ENCODE data around the gene MALT1. TPM values are rescaled to one million over a fixed set of nuclear protein-coding genes. Genes with fewer than 3 reads are reported as not detected.
A peak's percentile ranks its signal among the peaks of the same experiment; 100 is the strongest.
"Not testable (repeated sequence)": the region's sequence is repeated elsewhere in the genome, so short reads cannot be mapped to it uniquely, and the experiment has no call there.

The MALT1 gene
- total RNA-seq, 4 donors from 2014 or later = 9.9 to 24.8 (median 12.9) TPM

DNA sequence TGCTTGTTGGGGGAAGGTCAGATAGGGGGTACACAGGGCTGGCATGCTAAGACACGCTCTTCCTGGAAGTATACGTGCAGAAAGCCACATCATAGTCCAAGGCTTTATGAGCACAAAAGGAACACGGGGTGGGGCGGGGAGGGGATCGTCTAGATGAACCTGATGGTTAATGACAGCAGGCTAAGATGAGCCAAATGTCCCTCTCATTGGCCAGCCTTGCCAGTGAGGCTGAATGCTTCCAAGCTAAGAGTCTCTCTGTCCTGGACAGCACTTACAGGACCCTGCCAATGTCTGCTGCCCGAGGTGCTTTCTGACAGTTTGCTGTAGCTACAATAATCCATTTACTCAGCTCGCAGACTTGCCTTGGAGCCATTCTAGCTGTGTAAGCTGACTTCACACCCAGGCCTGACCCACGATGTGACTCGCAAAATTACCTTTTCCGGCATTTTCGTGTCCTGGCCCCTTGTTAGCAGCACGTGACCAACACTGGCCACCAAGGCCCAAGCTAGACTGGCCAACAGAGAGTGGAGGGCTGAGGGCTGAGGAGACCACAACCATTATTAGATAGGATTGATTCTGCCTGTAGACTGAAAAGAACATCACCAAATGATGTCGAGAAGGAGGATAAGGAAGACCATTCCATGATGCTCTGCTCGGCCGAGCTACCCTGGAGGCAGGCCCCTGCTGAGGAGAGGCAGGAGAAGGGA is 84.2 kb downstream of the MALT1 start:
- H3K27ac ChIP-seq = peak overlapping the region; percentile 59 to 83 (median 70)
- in situ Hi-C loops (cut with MboI; ENCODE audit: low sequenced_read_pairs in 4 of 4) (no loop called here), intact Hi-C loops (cut with DNase I; ENCODE audit: low total_unique reads) (no loop called here)

DNA sequence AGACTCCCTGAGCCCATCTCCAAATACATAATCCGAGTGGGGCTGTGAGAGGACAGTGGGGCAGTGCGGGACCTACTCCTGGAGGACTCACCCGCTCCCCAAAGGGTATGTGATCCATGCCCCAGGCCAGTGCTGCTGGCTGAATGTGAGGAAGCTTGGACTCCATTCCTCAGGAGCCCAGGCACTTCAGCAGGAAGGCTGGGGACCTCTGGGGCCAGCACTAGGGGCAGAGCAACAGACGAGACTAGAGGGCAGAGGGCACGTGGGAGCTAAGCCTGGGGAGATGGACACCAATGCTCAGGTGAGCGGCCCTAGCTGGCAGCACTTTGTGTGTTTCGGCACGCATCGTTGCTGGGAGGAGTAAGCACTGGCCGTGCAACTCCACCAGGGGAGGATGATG is 84.9 kb downstream of the MALT1 start:
- Histone ChIP-seq H3K36me3 (no peaks in the 10 kb centered on the region), H3K27ac (peak overlapping the region; percentile 59 to 83 (median 70)), H3K9me3 (no peaks in the 10 kb centered on the region), H3K4me1 (peaks cover 27 to 29% of the 10 kb centered on the region in 2 donors), H3K27me3 (no peaks in the 10 kb centered on the region), H3K4me3 (no peak overlapping the region)
- in situ Hi-C loops (cut with MboI; ENCODE audit: low sequenced_read_pairs in 4 of 4) (no loop called here), intact Hi-C loops (cut with DNase I; ENCODE audit: low total_unique reads) (no loop called here)
- no peak for DNase-seq
- no peak for TF ChIP-seq POLR2A (IDR thresholded peaks at IDR 0.05)
- TF ChIP-seq, protein P1, sequence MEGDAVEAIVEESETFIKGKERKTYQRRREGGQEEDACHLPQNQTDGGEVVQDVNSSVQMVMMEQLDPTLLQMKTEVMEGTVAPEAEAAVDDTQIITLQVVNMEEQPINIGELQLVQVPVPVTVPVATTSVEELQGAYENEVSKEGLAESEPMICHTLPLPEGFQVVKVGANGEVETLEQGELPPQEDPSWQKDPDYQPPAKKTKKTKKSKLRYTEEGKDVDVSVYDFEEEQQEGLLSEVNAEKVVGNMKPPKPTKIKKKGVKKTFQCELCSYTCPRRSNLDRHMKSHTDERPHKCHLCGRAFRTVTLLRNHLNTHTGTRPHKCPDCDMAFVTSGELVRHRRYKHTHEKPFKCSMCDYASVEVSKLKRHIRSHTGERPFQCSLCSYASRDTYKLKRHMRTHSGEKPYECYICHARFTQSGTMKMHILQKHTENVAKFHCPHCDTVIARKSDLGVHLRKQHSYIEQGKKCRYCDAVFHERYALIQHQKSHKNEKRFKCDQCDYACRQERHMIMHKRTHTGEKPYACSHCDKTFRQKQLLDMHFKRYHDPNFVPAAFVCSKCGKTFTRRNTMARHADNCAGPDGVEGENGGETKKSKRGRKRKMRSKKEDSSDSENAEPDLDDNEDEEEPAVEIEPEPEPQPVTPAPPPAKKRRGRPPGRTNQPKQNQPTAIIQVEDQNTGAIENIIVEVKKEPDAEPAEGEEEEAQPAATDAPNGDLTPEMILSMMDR (IDR thresholded peaks at IDR 0.05 in 4 of 5, conservative IDR thresholded peaks at IDR 0.05 in 1 of 5) = no peak
- no peak for ATAC-seq

More for the DNA sequence above, 84.2 kb downstream of the MALT1 start:
- DNase-seq (peak; percentile 24 to 46), ATAC-seq (peak; percentile 55 to 57)
- H3K36me3 ChIP-seq = peaks cover 0 to 6% of the 10 kb centered on the region in 2 donors
- TF ChIP-seq POLR2A (IDR thresholded peaks at IDR 0.05) = no peak
- TF ChIP-seq, protein P1 (IDR thresholded peaks at IDR 0.05 in 4 of 5, conservative IDR thresholded peaks at IDR 0.05 in 1 of 5) = no peak
- H3K4me1 ChIP-seq = peaks cover 24 to 27% of the 10 kb centered on the region in 2 donors
- no peak overlapping the region for H3K4me3 ChIP-seq
- H3K27me3 ChIP-seq = no peaks in the 10 kb centered on the region
- H3K9me3 ChIP-seq = no peaks in the 10 kb centered on the region

DNA sequence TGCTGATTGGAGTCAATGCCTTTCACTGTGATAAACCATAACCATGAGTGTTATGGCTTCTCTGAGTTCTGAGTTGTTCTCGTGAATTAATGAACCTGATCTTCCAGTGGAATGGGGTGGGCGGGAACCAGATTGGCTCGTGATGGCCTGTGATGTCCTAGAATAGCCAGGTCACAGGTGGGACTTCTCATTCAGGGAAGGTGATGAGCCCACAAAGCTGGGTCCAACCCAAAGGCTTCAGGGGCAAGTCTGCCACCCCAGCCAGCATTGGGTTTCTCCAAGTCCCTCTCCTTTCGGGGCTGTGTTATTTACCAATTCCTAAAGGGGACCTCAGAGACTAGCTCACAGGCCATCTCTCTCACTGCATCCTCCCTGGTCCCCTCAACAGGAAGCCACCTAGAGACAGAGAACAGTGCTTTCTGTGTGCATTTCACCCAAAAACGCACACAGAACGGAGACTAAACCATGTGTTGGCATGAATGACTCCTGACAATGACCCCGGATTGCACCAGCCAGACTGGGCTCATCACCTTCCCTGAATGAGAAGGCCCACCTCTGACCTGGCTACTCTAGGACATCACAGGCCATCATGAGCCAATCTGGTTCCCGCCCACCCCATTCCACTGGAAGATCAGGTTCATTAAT is 85.5 kb downstream of the MALT1 start:
- Histone ChIP-seq H3K4me3 (no peak overlapping the region), H3K27ac (no peak overlapping the region), H3K36me3 (no peaks in the 10 kb centered on the region), H3K27me3 (no peaks in the 10 kb centered on the region), H3K4me1 (peaks cover 32 to 35% of the 10 kb centered on the region in 2 donors), H3K9me3 (no peaks in the 10 kb centered on the region)
- in situ Hi-C loops (cut with MboI; ENCODE audit: low sequenced_read_pairs in 4 of 4) = no loop called here
- no peak for ATAC-seq
- no peak for TF ChIP-seq POLR2A (IDR thresholded peaks at IDR 0.05)
- TF ChIP-seq, protein P1 (IDR thresholded peaks at IDR 0.05 in 4 of 5, conservative IDR thresholded peaks at IDR 0.05 in 1 of 5) = no peak
- intact Hi-C loops (cut with DNase I; ENCODE audit: low total_unique reads) = no loop called here
- no peak for DNase-seq

DNA sequence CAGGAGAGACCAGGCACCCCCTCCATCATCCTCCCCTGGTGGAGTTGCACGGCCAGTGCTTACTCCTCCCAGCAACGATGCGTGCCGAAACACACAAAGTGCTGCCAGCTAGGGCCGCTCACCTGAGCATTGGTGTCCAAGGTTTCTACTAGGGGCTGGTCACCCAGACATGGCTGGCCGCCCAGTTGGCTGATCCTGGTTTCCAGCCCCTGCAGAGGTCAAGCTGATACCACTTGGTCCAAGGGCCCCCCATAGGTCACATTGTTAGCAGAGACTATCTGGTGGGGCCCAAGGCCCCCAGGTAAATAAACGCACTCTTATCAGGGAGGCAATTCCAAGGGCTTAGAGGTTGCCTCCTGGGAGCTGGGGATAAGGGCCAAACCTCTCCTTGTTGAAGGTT is 86.1 kb downstream of the MALT1 start:
- H3K27ac ChIP-seq; H3K4me3 ChIP-seq; intact Hi-C loops (cut with DNase I; ENCODE audit: low total_unique reads); in situ Hi-C loops (cut with MboI; ENCODE audit: low sequenced_read_pairs in 4 of 4); DNase-seq; ATAC-seq; H3K9me3 ChIP-seq; H3K27me3 ChIP-seq; H3K36me3 ChIP-seq: not testable (repeated sequence)
- H3K4me1 ChIP-seq = peaks cover 38 to 41% of the 10 kb centered on the region in 2 donors

DNA sequence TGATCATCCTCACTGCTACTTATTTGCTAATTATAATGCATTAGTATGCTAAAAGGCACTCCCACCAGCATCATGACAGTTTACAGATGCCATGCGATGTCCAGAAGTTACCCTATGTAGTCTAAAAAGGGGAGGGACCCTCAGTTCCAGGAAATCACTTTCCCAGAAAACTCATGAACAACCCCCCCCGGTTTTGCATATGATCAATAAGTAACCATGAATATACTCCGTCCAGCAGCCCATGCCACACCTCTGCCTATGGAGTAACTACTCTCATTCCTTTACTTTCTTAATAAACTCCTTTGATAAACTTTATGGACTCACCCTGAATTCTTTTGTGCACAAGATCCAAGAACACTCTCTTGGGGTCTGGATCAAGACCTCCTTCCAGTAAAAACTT is 86.8 kb downstream of the MALT1 start:
- peaks cover 38 to 42% of the 10 kb centered on the region in 2 donors for H3K4me1 ChIP-seq
- H3K4me3 ChIP-seq = no peak overlapping the region
- intact Hi-C loops (cut with DNase I; ENCODE audit: low total_unique reads) = no loop called here
- DNase-seq (no peak), ATAC-seq (no peak)
- no peaks in the 10 kb centered on the region for H3K36me3 ChIP-seq
- no peaks in the 10 kb centered on the region for H3K27me3 ChIP-seq
- no peaks in the 10 kb centered on the region for H3K9me3 ChIP-seq
- no peak overlapping the region for H3K27ac ChIP-seq
- no peak for TF ChIP-seq POLR2A (IDR thresholded peaks at IDR 0.05)
- TF ChIP-seq, protein P1 (IDR thresholded peaks at IDR 0.05 in 4 of 5, conservative IDR thresholded peaks at IDR 0.05 in 1 of 5) = no peak
- in situ Hi-C loops (cut with MboI; ENCODE audit: low sequenced_read_pairs in 4 of 4) = no loop called here
